ENCODE data around the gene MT3. TPM values are rescaled to one million over a fixed set of nuclear protein-coding genes. Genes with fewer than 3 reads are reported as not detected.

MT3 gene
- total RNA-seq, 2 donors from 2014 or later, result not detected

- TF ChIP-seq, protein P1, sequence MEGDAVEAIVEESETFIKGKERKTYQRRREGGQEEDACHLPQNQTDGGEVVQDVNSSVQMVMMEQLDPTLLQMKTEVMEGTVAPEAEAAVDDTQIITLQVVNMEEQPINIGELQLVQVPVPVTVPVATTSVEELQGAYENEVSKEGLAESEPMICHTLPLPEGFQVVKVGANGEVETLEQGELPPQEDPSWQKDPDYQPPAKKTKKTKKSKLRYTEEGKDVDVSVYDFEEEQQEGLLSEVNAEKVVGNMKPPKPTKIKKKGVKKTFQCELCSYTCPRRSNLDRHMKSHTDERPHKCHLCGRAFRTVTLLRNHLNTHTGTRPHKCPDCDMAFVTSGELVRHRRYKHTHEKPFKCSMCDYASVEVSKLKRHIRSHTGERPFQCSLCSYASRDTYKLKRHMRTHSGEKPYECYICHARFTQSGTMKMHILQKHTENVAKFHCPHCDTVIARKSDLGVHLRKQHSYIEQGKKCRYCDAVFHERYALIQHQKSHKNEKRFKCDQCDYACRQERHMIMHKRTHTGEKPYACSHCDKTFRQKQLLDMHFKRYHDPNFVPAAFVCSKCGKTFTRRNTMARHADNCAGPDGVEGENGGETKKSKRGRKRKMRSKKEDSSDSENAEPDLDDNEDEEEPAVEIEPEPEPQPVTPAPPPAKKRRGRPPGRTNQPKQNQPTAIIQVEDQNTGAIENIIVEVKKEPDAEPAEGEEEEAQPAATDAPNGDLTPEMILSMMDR (conservative IDR thresholded peaks at IDR 0.05), result no peak
- DNase-seq, result peak; percentile 78
- Mint-ChIP-seq H3K27ac (no peak within 1 kb of the TSS), H3K36me3 (ENCODE audit: low read depth) (no peaks in the 10 kb centered on the region), H3K27me3 (ENCODE audit: insufficient read depth) (peaks cover 80% of the 10 kb centered on the region), H3K4me1 (peaks cover 25% of the 10 kb centered on the region), H3K4me3 (peak within 1 kb of the TSS; percentile 65), H3K9me3 (no peaks in the 10 kb centered on the region)
- H3K9me3 ChIP-seq (ENCODE audit: control insufficient read depth, low read length), result peaks cover 6% of the 10 kb centered on the region
- 10 to 14% methylated on average over 25 to 62 of the region's 62 CpGs for WGBS, 2 experiments (ENCODE audit: insufficient coverage in 1 of 2, insufficient read length in 1 of 2)
- H3K27ac ChIP-seq (ENCODE audit: low read depth, low read length), result no peak within 1 kb of the TSS
- peak within 1 kb of the TSS; percentile 69 for H3K4me3 ChIP-seq (ENCODE audit: low read length)
- H3K27me3 ChIP-seq (ENCODE audit: control insufficient read depth, insufficient read depth, low read length, poor library complexity, severe bottlenecking), result peaks cover 62% of the 10 kb centered on the region
- no peak within 1 kb of the TSS for H3K9ac ChIP-seq (ENCODE audit: extremely low read depth, low read length, poor library complexity, severe bottlenecking)
- no peaks in the 10 kb centered on the region for H3K4me1 ChIP-seq (ENCODE audit: control insufficient read depth, insufficient read depth, low read length)
- H3K36me3 ChIP-seq (ENCODE audit: control insufficient read depth, insufficient read depth, low read length), result no peaks in the 10 kb centered on the region
Measured at GRCh38 chr16:56625140-56625942, 36.0 kb downstream of the MT3 start, which contains the start of gene MT1E. Gene MT1E, plus strand, starts transcription at chr16:56625781. Its CDS starts 71 bp downstream, at chr16:56625852.

DNA sequence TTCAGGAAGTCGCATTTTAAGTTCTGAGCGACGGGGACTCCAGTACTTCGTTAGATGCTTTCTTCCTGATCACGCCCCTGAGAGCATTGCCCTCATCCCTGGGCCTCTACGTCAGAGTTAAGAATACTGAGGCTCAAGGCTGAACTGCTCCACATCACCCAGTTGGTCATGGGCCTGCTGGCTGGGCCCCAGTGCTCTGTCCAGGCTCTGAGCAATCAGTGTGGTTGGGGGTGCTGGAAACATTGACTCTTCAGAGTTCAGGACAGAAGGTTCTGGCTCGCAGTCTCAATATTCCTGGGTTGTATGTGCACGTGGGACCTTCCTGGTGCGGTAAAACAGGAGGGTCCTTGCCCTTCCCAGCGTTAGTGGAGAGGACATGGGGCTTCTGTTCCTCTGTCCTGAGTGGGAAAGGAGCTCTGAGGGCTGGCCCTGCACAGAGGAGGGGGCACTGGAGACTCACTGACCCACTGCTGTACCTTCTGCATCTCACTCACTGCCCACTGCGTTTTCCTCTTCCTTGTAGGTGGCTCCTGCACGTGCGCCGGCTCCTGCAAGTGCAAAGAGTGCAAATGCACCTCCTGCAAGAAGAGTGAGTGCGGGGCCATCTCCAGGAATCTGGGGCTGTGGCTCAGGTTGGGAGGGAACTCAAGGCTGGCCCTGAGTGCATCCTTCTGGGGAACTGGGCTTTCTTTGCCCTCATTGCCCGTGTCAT is 36.8 kb downstream of the MT3 start:
- peaks cover 67% of the 10 kb centered on the region for H3K27me3 ChIP-seq (ENCODE audit: control insufficient read depth, insufficient read depth, low read length, poor library complexity, severe bottlenecking)
- H3K9me3 Mint-ChIP-seq, result no peaks in the 10 kb centered on the region
- no peak overlapping the region for H3K9ac ChIP-seq (ENCODE audit: extremely low read depth, low read length, poor library complexity, severe bottlenecking)

DNA sequence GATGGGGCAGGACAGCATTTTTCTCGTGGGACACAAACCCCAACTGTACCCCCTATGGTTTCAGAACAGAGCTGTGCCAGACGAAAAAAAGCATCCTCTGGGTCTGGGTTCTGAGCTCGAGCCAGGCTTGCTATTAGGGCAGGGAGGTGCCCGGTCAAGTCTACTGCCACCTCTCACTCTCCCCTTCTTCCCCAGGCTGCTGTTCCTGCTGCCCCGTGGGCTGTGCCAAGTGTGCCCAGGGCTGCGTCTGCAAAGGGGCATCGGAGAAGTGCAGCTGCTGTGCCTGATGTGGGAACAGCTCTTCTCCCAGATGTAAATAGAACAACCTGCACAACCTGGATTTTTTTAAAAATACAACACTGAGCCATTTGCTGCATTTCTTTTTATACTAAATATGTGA is 37.4 kb downstream of the MT3 start:
- no peaks in the 10 kb centered on the region for H3K9me3 Mint-ChIP-seq
- no peak for DNase-seq
- peaks cover 16% of the 10 kb centered on the region for H3K4me1 Mint-ChIP-seq
- 68 to 82% methylated on average over 4 to 7 of the region's 7 CpGs for WGBS, 2 experiments (ENCODE audit: insufficient coverage in 1 of 2, insufficient read length in 1 of 2)
- H3K36me3 Mint-ChIP-seq (ENCODE audit: low read depth), result no peaks in the 10 kb centered on the region
- H3K27me3 Mint-ChIP-seq (ENCODE audit: insufficient read depth), result peaks cover 88% of the 10 kb centered on the region
- H3K36me3 ChIP-seq (ENCODE audit: control insufficient read depth, insufficient read depth, low read length), result no peaks in the 10 kb centered on the region
- H3K4me3 ChIP-seq (ENCODE audit: low read length), result no peak overlapping the region
- H3K4me1 ChIP-seq (ENCODE audit: control insufficient read depth, insufficient read depth, low read length), result no peaks in the 10 kb centered on the region
- H3K27ac ChIP-seq (ENCODE audit: low read depth, low read length), result no peak overlapping the region
- H3K9ac ChIP-seq (ENCODE audit: extremely low read depth, low read length, poor library complexity, severe bottlenecking), result no peak overlapping the region
- TF ChIP-seq, protein P1 (conservative IDR thresholded peaks at IDR 0.05), result no peak
- peaks cover 73% of the 10 kb centered on the region for H3K27me3 ChIP-seq (ENCODE audit: control insufficient read depth, insufficient read depth, low read length, poor library complexity, severe bottlenecking)
- no peak overlapping the region for H3K27ac Mint-ChIP-seq
- H3K9me3 ChIP-seq (ENCODE audit: control insufficient read depth, low read length), result peaks cover 6% of the 10 kb centered on the region
- H3K4me3 Mint-ChIP-seq, result no peak overlapping the region

More for the DNA sequence above, 36.8 kb downstream of the MT3 start:
- Histone ChIP-seq H3K36me3 (ENCODE audit: control insufficient read depth, insufficient read depth, low read length) (no peaks in the 10 kb centered on the region), H3K4me1 (ENCODE audit: control insufficient read depth, insufficient read depth, low read length) (no peaks in the 10 kb centered on the region), H3K4me3 (ENCODE audit: low read length) (no peak overlapping the region), H3K9me3 (ENCODE audit: control insufficient read depth, low read length) (peaks cover 6% of the 10 kb centered on the region), H3K27ac (ENCODE audit: low read depth, low read length) (no peak overlapping the region)
- Mint-ChIP-seq H3K36me3 (ENCODE audit: low read depth) (no peaks in the 10 kb centered on the region), H3K27ac (no peak overlapping the region), H3K4me3 (peak overlapping the region; percentile 65), H3K4me1 (peaks cover 22% of the 10 kb centered on the region), H3K27me3 (ENCODE audit: insufficient read depth) (peaks cover 83% of the 10 kb centered on the region)
- TF ChIP-seq, protein P1 (conservative IDR thresholded peaks at IDR 0.05), result no peak
- peak; percentile 71 for DNase-seq
- 46 to 47% methylated on average over 10 to 16 of the region's 16 CpGs for WGBS, 2 experiments (ENCODE audit: insufficient coverage in 1 of 2, insufficient read length in 1 of 2)

Data from endodermal cell (in vitro differentiated cells).